SK-N-SH (cell line): Measurements from ENCODE around the gene OPCML. TPM values are rescaled to one million over a fixed set of nuclear protein-coding genes. Genes with fewer than 3 reads are reported as not detected.
A peak's percentile ranks its signal among the peaks of the same experiment; 100 is the strongest.

ENCODE experiments used
- CTCF ChIA-PET: fragments of 300-600, 350-600 bp; formaldehyde crosslinking; extraction: SDS; loops from one replicate; lab custom pipeline; 2021; lab: Yijun Ruan, JAX
- POLR2A ChIA-PET: fragments of 350-600 bp; sonication (Branson Sonifier 250); formaldehyde crosslinking; extraction: SDS; loops from one replicate; lab custom pipeline; 2020; ENCODE audit warnings: antibody characterized with exemption, inconsistent platforms; lab: Yijun Ruan, JAX
- DNase-seq: peaks from one replicate; pipeline ENCODE4 v3.0.0; 2012
- H2AFZ ChIP-seq: fragments of 200-600 bp; sonication (generic); 2 replicates; pipeline ENCODE4 v1.8.1; 2016; ENCODE audit warnings: antibody characterized with exemption, mild to moderate bottlenecking, low read depth
- H3F3A ChIP-seq: fragments of 200-600 bp; sonication (generic); replicated peaks from 2 replicates; pipeline ENCODE3; 2016; ENCODE audit warnings: antibody characterized with exemption, mild to moderate bottlenecking; ENCODE audit not compliant: insufficient read depth
- H3K27ac ChIP-seq, 2 experiments: fragments of 200-500 bp in 1 of 2; fragments of 200-600 bp in 1 of 2; sonication (Bioruptor generic) in 1 of 2; sonication (generic), shearing (Covaris generic) in 1 of 2; 2 replicates each; pipeline versions ENCODE4 v1.5.1 to v1.6.1; 2014 to 2016; ENCODE audit warnings: low read depth in 2 of 2, inconsistent platforms in 1 of 2, low read length in 1 of 2, mild to moderate bottlenecking in 1 of 2, mixed read lengths in 1 of 2
- H3K27me3 ChIP-seq: fragments of 200-600 bp; sonication (generic), shearing (Covaris generic); 2 replicates; pipeline ENCODE4 v1.6.1; 2016; ENCODE audit warnings: mixed run types; ENCODE audit not compliant: insufficient read depth
- H3K36me3 ChIP-seq, 2 experiments: fragments of 200-500 bp in 1 of 2; fragments of 200-600 bp in 1 of 2; sonication (Bioruptor generic) in 1 of 2; sonication (generic) in 1 of 2; replicated peaks in 1 of 2; 2 replicates each; pipeline versions ENCODE3 to v1.5.1; 2014 to 2016; ENCODE audit warnings: low read length in 1 of 2, mild to moderate bottlenecking in 1 of 2; ENCODE audit not compliant: insufficient read depth in 2 of 2, control insufficient read depth in 1 of 2
- H3K4me1 ChIP-seq, 2 experiments: fragments of 200-500 bp in 1 of 2; fragments of 200-600 bp in 1 of 2; sonication (Bioruptor generic) in 1 of 2; sonication (generic), shearing (Covaris generic) in 1 of 2; 2 replicates each; pipeline versions ENCODE4 v1.5.1 to v1.6.1; 2014 to 2016; ENCODE audit warnings: low read depth in 1 of 2, low read length in 1 of 2, mixed run types in 1 of 2; ENCODE audit not compliant: insufficient read depth in 2 of 2, control insufficient read depth in 1 of 2
- H3K4me2 ChIP-seq: fragments of 200-600 bp; sonication (generic), shearing (Covaris generic); 2 replicates; pipeline ENCODE4 v1.6.1; 2017; ENCODE audit warnings: mixed run types
- H3K4me3 ChIP-seq, 2 experiments: fragments of 200-500 bp in 1 of 2; fragments of 200-600 bp in 1 of 2; sonication (Bioruptor generic) in 1 of 2; sonication (generic), shearing (Covaris generic) in 1 of 2; 2 replicates each; pipeline versions ENCODE4 v1.5.1 to v1.8.1; 2014 to 2016; ENCODE audit warnings: low read depth in 2 of 2, inconsistent platforms in 1 of 2, low read length in 1 of 2, mild to moderate bottlenecking in 1 of 2, mixed read lengths in 1 of 2, moderate library complexity in 1 of 2
- H3K79me2 ChIP-seq: fragments of 200-600 bp; sonication (generic); 2 replicates; pipeline ENCODE4 v1.8.1; 2017; ENCODE audit warnings: mild to moderate bottlenecking; ENCODE audit not compliant: insufficient read depth
- H3K9ac ChIP-seq: fragments of 200-600 bp; sonication (generic); 2 replicates; pipeline ENCODE4 v1.6.1; 2017; ENCODE audit warnings: mixed run types
- H3K9me2 ChIP-seq: fragments of 200-600 bp; sonication (generic); 2 replicates; pipeline ENCODE4 v1.6.1; 2017; ENCODE audit warnings: mixed run types
- H3K9me3 ChIP-seq: fragments of 200-600 bp; sonication (generic); 2 replicates; pipeline ENCODE4 v1.6.1; 2017; ENCODE audit warnings: mixed run types, mild to moderate bottlenecking, moderate library complexity
- H4K20me1 ChIP-seq: fragments of 200-600 bp; sonication (generic); 2 replicates; pipeline ENCODE4 v1.6.1; 2017; ENCODE audit warnings: mild to moderate bottlenecking, mixed run types; ENCODE audit not compliant: insufficient read depth
- GABPA ChIP-seq: IDR thresholded peaks from 2 replicates; pipeline ENCODE4 v1.4.0; 2012; ENCODE audit warnings: low read depth, mild to moderate bottlenecking
- MXI1 ChIP-seq: IDR thresholded peaks from 2 replicates; pipeline ENCODE4 v1.6.1; 2012; ENCODE audit warnings: mild to moderate bottlenecking, low read depth, low read length, improper control_type of control experiment
- POLR2AphosphoS5 ChIP-seq: IDR thresholded peaks from 2 replicates; pipeline ENCODE4 v1.6.1; 2012; ENCODE audit warnings: low read depth, low read length
- RAD21 ChIP-seq: IDR thresholded peaks from 2 replicates; pipeline ENCODE4 v1.6.1; 2012; ENCODE audit warnings: mild to moderate bottlenecking, low read length
- SMC3 ChIP-seq: IDR thresholded peaks from 2 replicates; pipeline ENCODE4 v1.6.1; 2012; ENCODE audit warnings: low read depth, low read length, improper control_type of control experiment
- YY1 ChIP-seq: IDR thresholded peaks from 2 replicates; pipeline ENCODE4 v1.4.0; 2012; ENCODE audit warnings: low read depth, mild to moderate bottlenecking
- WGBS: methylation state at CpG from one replicate; pipeline ENCODE4 v1.1.6; 2017; ENCODE audit warnings: low lambda C conversion rate; 5-methylcytosine and 5-hydroxymethylcytosine counted together
- polyA plus RNA-seq, 3 experiments: library from polyadenylated mRNA; depleted of rRNA; stranded (reverse); fragments of >200 nt; gene quantifications; 2 replicates each; pipeline ENCODE4 v1.2.3, GENCODE V29; 2012
- TF ChIP-seq, protein P1 (sequence below): IDR thresholded peaks from 2 replicates; pipeline ENCODE4 v1.4.0; 2012; ENCODE audit warnings: low read depth
- TF ChIP-seq, protein P2 (sequence below): fragments of 150-350 bp; IDR thresholded peaks from 2 replicates; pipeline ENCODE4 v1.6.1; 2016; ENCODE audit warnings: mild to moderate bottlenecking, low read depth, low read length
- TF ChIP-seq, protein P3 (sequence below): IDR thresholded peaks from 2 replicates; pipeline ENCODE4 v1.4.0; 2012; ENCODE audit warnings: low read depth, borderline replicate concordance
- TF ChIP-seq, protein P4 (sequence below): IDR thresholded peaks from 2 replicates; pipeline ENCODE4; 2012
- TF ChIP-seq, protein P5 (sequence below): IDR thresholded peaks from 2 replicates; pipeline ENCODE4 v1.4.0; 2012; ENCODE audit warnings: low read depth, borderline replicate concordance
- TF ChIP-seq, protein P6 (sequence below): fragments of 150-350 bp; IDR thresholded peaks from 2 replicates; pipeline ENCODE4 v1.6.1; 2017; ENCODE audit warnings: antibody characterized with exemption, low read length, low read depth, borderline replicate concordance

Gene OPCML
- polyA plus RNA-seq, 1 of the 3 experiments (the other 2 are of a cell fraction): not detected

DNA sequence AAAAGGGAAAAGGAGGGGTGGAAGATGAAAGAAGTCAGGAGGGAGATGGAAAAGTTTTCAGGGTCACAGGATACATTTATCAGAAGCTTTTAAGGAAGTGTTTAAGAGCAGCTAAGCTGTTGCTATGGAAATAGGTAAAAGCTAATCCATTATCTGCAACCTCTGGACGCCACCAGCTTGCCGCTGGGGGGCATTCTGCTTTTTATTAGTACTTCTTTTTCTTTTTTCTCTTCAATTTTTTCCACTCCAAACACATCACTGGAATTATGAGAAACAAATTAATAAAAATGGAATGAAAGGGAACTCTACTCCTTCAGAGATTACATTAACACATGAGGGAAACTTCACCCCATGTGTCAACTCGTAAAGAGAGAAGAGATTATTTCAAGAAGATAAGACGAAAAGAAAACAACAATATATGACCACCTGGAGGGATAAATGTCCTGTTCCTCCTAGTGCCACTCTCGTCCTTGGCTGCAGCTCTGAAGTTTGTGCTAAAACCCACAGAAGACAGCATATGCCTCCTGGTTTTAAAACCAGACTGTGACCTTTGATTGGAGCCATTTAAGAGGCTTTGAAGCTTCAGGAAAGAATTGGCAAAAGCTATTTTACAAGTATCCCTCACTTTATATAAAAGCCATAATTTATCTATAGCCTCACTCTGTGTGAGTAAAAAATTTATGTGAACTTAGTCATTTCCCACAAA, 972.8 kb downstream of the OPCML start:
- H3K9me3 ChIP-seq: no peaks in the 10 kb centered on the region
- H3F3A ChIP-seq: no peaks in the 10 kb centered on the region
- no peaks in the 10 kb centered on the region for H3K4me1 ChIP-seq
- H3K79me2 ChIP-seq: no peaks in the 10 kb centered on the region
- H3K36me3 ChIP-seq: no peaks in the 10 kb centered on the region
- no peaks in the 10 kb centered on the region for H3K9me2 ChIP-seq
- H2AFZ ChIP-seq: no peak overlapping the region
- H4K20me1 ChIP-seq: no peaks in the 10 kb centered on the region
- POLR2A ChIA-PET: no interaction called here
- no peaks in the 10 kb centered on the region for H3K27me3 ChIP-seq
- WGBS: 2% methylated on average over 5 of the region's 5 CpGs
- no peak overlapping the region for H3K4me2 ChIP-seq
- peak; percentile 12 for DNase-seq
- TF ChIP-seq RAD21 (no peak), SMC3 (no peak), POLR2AphosphoS5 (no peak), YY1 (no peak), GABPA (no peak), MXI1 (no peak)
- TF ChIP-seq, protein P1, sequence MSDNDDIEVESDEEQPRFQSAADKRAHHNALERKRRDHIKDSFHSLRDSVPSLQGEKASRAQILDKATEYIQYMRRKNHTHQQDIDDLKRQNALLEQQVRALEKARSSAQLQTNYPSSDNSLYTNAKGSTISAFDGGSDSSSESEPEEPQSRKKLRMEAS: no peak
- TF ChIP-seq, protein P2, sequence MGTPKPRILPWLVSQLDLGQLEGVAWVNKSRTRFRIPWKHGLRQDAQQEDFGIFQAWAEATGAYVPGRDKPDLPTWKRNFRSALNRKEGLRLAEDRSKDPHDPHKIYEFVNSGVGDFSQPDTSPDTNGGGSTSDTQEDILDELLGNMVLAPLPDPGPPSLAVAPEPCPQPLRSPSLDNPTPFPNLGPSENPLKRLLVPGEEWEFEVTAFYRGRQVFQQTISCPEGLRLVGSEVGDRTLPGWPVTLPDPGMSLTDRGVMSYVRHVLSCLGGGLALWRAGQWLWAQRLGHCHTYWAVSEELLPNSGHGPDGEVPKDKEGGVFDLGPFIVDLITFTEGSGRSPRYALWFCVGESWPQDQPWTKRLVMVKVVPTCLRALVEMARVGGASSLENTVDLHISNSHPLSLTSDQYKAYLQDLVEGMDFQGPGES: no peak
- TF ChIP-seq, protein P3, sequence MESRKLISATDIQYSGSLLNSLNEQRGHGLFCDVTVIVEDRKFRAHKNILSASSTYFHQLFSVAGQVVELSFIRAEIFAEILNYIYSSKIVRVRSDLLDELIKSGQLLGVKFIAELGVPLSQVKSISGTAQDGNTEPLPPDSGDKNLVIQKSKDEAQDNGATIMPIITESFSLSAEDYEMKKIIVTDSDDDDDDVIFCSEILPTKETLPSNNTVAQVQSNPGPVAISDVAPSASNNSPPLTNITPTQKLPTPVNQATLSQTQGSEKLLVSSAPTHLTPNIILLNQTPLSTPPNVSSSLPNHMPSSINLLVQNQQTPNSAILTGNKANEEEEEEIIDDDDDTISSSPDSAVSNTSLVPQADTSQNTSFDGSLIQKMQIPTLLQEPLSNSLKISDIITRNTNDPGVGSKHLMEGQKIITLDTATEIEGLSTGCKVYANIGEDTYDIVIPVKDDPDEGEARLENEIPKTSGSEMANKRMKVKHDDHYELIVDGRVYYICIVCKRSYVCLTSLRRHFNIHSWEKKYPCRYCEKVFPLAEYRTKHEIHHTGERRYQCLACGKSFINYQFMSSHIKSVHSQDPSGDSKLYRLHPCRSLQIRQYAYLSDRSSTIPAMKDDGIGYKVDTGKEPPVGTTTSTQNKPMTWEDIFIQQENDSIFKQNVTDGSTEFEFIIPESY: no peak
- TF ChIP-seq, protein P4, sequence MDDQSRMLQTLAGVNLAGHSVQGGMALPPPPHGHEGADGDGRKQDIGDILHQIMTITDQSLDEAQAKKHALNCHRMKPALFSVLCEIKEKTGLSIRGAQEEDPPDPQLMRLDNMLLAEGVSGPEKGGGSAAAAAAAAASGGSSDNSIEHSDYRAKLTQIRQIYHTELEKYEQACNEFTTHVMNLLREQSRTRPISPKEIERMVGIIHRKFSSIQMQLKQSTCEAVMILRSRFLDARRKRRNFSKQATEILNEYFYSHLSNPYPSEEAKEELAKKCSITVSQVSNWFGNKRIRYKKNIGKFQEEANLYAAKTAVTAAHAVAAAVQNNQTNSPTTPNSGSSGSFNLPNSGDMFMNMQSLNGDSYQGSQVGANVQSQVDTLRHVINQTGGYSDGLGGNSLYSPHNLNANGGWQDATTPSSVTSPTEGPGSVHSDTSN: no peak
- TF ChIP-seq, protein P5, sequence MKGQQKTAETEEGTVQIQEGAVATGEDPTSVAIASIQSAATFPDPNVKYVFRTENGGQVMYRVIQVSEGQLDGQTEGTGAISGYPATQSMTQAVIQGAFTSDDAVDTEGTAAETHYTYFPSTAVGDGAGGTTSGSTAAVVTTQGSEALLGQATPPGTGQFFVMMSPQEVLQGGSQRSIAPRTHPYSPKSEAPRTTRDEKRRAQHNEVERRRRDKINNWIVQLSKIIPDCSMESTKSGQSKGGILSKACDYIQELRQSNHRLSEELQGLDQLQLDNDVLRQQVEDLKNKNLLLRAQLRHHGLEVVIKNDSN: no peak
- TF ChIP-seq, protein P6, sequence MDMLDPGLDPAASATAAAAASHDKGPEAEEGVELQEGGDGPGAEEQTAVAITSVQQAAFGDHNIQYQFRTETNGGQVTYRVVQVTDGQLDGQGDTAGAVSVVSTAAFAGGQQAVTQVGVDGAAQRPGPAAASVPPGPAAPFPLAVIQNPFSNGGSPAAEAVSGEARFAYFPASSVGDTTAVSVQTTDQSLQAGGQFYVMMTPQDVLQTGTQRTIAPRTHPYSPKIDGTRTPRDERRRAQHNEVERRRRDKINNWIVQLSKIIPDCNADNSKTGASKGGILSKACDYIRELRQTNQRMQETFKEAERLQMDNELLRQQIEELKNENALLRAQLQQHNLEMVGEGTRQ: no peak
- no peak overlapping the region for H3K4me3 ChIP-seq
- no peak overlapping the region for H3K9ac ChIP-seq
- no peak overlapping the region for H3K27ac ChIP-seq
- CTCF ChIA-PET: no interaction called here
